GM12873 (cell line): Measurements from ENCODE around the gene IL10.

ENCODE experiments used
- TF ChIP-seq, protein P1 (sequence below): IDR thresholded peaks from 2 replicates; pipeline ENCODE4 v1.5.1; 2012; ENCODE audit warnings: low read depth, mild to moderate bottlenecking, moderate library complexity, low read length, control low read depth; ENCODE audit not compliant: insufficient read depth; ENCODE audit errors: missing control alignments

Gene IL10

DNA sequence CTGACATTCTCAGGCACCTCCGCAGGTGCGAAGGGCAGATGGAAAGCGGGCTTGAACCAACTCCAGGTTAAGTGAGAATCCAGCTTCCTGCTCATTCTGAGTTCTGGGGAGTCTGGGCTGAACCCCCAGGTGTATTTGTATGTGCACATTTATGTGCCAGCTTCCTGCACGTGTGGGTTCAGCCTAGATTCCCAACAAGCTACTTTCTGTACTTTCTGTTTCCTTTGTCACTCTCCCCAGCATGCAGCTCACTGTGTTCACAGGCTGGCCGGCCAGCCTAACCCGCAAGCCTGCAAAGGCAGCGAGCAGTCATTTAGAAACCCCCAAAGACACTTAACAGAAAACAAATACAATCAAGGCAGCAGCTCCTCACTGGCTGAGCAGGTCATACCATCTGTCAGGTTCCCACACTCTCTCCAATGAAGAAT is 3.0 kb downstream of the IL10 start:
- TF ChIP-seq, protein P1, sequence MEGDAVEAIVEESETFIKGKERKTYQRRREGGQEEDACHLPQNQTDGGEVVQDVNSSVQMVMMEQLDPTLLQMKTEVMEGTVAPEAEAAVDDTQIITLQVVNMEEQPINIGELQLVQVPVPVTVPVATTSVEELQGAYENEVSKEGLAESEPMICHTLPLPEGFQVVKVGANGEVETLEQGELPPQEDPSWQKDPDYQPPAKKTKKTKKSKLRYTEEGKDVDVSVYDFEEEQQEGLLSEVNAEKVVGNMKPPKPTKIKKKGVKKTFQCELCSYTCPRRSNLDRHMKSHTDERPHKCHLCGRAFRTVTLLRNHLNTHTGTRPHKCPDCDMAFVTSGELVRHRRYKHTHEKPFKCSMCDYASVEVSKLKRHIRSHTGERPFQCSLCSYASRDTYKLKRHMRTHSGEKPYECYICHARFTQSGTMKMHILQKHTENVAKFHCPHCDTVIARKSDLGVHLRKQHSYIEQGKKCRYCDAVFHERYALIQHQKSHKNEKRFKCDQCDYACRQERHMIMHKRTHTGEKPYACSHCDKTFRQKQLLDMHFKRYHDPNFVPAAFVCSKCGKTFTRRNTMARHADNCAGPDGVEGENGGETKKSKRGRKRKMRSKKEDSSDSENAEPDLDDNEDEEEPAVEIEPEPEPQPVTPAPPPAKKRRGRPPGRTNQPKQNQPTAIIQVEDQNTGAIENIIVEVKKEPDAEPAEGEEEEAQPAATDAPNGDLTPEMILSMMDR, result no peak

DNA sequence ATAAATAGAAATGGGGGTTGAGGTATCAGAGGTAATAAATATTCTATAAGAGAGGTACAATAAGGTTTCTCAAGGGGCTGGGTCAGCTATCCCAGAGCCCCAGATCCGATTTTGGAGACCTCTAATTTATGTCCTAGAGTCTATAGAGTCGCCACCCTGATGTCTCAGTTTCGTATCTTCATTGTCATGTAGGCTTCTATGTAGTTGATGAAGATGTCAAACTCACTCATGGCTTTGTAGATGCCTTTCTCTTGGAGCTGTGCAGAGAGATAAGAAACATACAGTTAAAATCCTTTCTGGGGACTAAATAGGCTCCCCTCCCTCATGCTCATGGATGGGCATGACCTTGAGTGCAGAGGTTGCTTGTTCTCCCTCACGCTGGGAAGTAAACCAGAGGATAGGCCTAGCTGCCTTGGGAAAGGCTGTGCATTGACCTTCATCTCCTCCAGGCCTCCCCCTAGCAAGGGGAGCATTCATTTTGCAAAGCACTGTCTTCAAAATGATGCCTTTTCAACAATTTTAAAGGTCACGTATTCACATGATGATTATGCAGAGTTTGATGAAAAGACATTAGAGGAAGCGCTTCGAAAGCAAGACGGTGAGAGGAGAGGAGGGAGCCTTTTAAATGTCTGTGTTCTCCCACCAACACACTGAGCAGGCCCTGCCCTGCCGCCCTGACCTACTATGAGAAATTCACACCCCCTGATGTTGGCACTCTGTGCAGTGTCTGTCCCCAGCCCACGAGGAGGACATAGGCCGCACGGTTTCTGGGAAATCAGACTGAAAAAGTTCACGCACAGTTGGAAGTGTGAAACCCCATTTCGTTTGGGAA is 3.6 kb downstream of the IL10 start:
- TF ChIP-seq, protein P1, result no peak

DNA sequence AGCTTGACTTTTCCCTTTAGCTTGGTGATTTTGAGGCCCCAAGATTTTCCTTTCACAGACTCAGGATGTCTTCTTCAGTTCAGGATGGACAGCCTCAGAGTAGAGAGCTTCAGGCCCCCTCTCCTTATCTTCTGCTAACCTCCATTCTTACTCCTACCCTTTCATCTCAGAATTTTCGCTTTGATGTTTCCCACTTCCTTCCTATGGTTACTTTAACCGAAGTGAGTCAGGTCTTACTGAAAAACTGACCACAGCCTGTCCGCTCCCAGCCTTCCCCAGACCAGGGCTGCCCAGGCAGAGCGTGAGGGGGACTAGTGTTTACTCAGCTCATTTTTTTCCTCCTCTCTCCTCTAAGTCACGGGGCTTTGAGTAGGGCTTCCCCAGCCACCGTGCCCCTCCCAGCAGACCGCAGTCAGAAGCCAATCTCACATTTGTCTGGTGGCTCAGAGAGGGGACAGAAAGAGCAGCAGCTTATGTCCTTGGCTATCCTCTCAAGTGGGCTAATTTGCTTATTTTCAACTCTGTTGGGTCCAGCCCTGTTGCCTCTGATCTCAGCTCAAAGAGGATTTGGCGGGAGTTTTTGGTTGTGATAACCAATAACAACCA is 5.9 kb downstream of the IL10 start:
- TF ChIP-seq, protein P1, result no peak

DNA sequence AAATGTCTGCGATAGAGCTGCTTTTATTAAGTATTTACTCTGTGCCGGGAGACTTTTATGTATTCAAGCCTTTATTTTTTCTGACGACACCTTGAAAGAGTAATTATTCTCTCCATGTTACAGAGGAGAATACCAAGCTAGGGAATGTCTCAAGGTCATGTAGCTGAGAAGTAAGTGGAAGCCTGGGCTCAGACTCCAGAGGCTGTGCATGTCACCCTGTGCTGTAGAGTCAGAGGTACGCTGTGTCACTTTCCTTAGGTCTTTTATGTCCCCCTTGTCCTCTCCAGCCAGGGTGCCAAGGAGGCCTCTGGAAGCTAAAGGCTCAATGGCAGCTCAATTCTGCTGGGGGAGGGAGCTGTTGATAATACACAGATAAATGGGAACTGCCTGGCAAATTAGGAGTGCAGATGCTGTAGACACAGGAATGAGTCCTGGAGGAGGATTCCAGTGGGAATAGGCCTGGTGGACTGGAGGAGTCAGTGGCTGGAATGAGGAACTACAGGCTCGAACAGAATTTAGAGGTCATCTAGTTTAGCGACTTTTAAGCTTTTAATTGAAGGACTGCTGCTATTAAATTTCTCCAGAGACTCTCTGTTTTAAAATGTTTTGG is 11.0 kb downstream of the IL10 start:
- TF ChIP-seq, protein P1, result no peak

DNA sequence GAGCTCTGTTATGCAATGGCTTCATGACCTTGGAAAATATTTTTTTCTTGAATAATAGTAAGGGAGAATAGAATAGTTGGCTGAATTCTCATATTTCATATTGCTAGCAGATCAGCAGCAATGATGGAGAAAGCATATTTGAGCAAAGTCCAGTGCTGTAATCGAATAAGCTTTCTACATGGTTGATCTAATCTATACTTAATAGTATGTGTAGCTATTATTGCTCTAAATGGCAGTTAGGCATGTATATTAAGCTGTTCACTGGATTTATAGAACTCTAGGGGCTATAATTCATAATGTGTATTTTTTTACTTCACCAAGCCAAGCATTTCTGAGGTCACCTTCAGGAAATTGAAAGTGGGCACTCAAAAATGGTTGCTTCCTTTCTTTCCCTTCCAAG is 11.7 kb downstream of the IL10 start:
- TF ChIP-seq, protein P1, result no peak

DNA sequence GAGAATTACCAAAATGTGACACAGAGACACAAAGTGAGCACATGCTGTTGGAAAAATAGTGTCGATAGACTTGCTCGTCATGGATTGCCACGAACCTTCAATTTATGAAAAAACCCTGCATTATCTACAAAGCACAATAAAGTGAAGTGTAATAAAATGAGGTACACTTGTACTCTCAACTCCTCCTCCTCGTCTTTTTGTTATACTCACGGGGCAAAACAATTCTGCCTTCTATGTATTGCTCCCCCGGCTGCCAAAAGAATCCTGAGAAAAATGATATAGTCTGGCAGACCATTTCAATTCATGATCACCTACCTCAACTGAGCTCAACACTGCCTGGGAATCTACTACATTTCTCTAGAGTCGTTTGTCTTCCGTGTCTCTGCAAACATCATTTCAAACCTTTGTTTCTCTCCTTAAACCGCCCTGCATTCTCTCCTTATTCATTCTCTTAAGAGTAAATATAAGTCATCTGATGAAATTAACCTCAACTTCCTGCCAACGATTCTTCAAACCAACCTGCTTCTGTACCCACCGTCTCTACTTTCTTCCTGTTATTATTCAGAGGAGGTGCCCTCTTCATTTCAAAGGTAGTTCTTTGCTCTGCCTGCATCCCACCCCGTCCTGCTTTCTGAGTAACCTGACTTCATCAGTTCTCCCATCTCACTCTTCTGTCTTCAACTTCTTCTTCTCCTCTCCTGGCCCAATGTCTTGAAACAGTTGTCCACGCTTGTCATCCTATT is 14.6 kb downstream of the IL10 start:
- TF ChIP-seq, protein P1, result no peak

DNA sequence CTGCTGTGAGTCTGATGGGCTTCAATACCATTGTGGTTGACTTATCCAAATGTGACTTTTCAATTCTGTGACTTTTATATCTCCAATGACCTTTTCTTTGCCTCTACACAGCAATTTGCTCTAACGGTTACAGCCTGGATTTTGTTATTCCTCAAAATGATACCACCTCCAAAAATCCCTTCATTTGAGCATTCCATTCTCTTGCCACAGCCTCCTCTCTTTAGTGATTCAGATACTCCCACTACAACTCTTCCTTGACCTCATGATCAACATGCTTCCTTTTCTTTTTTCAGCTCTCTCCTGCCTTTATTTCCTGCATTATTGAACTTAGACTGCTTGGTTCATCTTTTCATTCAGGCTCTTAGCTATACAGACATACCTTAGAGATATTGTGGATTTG is 18.3 kb downstream of the IL10 start:
- TF ChIP-seq, protein P1, result no peak
